IMR-90 (cell line): Measurements from ENCODE around the gene PPP1R3D. TPM values are rescaled to one million over a fixed set of nuclear protein-coding genes. Genes with fewer than 3 reads are reported as not detected.

ENCODE experiments used
- ATAC-seq: fragments of 200-7000 bp; cut with Tn5 transposase; 2 replicates; pipeline ENCODE4 v1.9.1; 2020; ENCODE audit warnings: low read depth, mild to moderate bottlenecking, moderate library complexity
- BruUV-seq: library from RNA; stranded (reverse); fragments of 400-500 nt; replicated peaks from 2 replicates; lab custom pipeline; 2021; lab: Mats Ljungman, UMichigan
- CTCF ChIA-PET: fragments of 300-600 bp; formaldehyde crosslinking; extraction: SDS; loops from one replicate; lab custom pipeline; 2021; ENCODE audit warnings: antibody characterized with exemption; lab: Yijun Ruan, JAX
- POLR2A ChIA-PET: fragments of 300-600 bp; sonication (Branson Sonifier 250); formaldehyde crosslinking; loops from one replicate; lab custom pipeline; 2022; ENCODE audit warnings: antibody characterized with exemption; ENCODE audit not compliant: unreplicated experiment; lab: Charles Lee
- DNase-seq: peaks from one replicate; pipeline ENCODE4 v3.0.0; 2013
- H2AFZ ChIP-seq: replicated peaks from 2 replicates; pipeline ENCODE3; 2013; ENCODE audit warnings: low read length, mild to moderate bottlenecking; ENCODE audit not compliant: poor library complexity
- H2AK5ac ChIP-seq: 2 replicates; pipeline ENCODE4 v1.6.1; 2013; ENCODE audit warnings: low read depth, low read length, inconsistent platforms
- H2AK9ac ChIP-seq: replicated peaks from 2 replicates; pipeline ENCODE3; 2013; ENCODE audit warnings: mild to moderate bottlenecking, low read depth, low read length, moderate library complexity; ENCODE audit not compliant: poor library complexity
- H2BK120ac ChIP-seq: 2 replicates; pipeline ENCODE4 v1.6.1; 2013; ENCODE audit warnings: low read depth, low read length, inconsistent platforms
- H2BK15ac ChIP-seq: 3 replicates; pipeline ENCODE4 v1.6.1; 2013; ENCODE audit warnings: low read depth, low read length, inconsistent platforms
- H2BK20ac ChIP-seq: 2 replicates; pipeline ENCODE4 v1.6.1; 2013; ENCODE audit warnings: low read depth, mild to moderate bottlenecking, inconsistent platforms, low read length, moderate library complexity
- H2BK5ac ChIP-seq: 2 replicates; pipeline ENCODE4 v1.6.1; 2013; ENCODE audit warnings: mild to moderate bottlenecking, low read depth, low read length, inconsistent platforms; ENCODE audit not compliant: poor library complexity, severe bottlenecking
- H3K14ac ChIP-seq: replicated peaks from 2 replicates; pipeline ENCODE4 v1.6.1; 2013; ENCODE audit warnings: low read depth, low read length, inconsistent platforms
- H3K18ac ChIP-seq: 2 replicates; pipeline ENCODE4 v1.6.1; 2013; ENCODE audit warnings: low read depth, low read length, control low read depth
- H3K23ac ChIP-seq: 2 replicates; pipeline ENCODE4 v1.6.1; 2013; ENCODE audit warnings: low read depth, low read length, inconsistent platforms
- H3K27ac ChIP-seq: 2 replicates; pipeline ENCODE4 v1.5.1; 2013; ENCODE audit warnings: mild to moderate bottlenecking, control low read depth, low read length; ENCODE audit not compliant: insufficient read depth
- H3K27me3 ChIP-seq: 2 replicates; pipeline ENCODE4 v1.6.1; 2013; ENCODE audit warnings: low read length; ENCODE audit not compliant: control insufficient read depth, insufficient read depth
- H3K36me3 ChIP-seq: 2 replicates; pipeline ENCODE4 v1.6.1; 2013; ENCODE audit warnings: low read length, mixed read lengths; ENCODE audit not compliant: control insufficient read depth, insufficient read depth
- H3K4ac ChIP-seq: 2 replicates; pipeline ENCODE4 v1.6.1; 2013; ENCODE audit warnings: low read depth, low read length, inconsistent platforms
- H3K4me1 ChIP-seq: 2 replicates; pipeline ENCODE4 v1.6.1; 2013; ENCODE audit warnings: low read length, mixed read lengths; ENCODE audit not compliant: control insufficient read depth, insufficient read depth
- H3K4me2 ChIP-seq: 2 replicates; pipeline ENCODE4 v1.6.1; 2013; ENCODE audit warnings: low read depth, mild to moderate bottlenecking, control low read depth, low read length, moderate library complexity
- H3K4me3 ChIP-seq: 2 replicates; pipeline ENCODE4 v1.5.1; 2013; ENCODE audit warnings: low read depth, mild to moderate bottlenecking, control low read depth, low read length, moderate library complexity; ENCODE audit not compliant: insufficient read depth
- H3K56ac ChIP-seq: 2 replicates; pipeline ENCODE4 v1.6.1; 2013; ENCODE audit warnings: low read length, inconsistent platforms; ENCODE audit not compliant: insufficient read depth; ENCODE audit errors: extremely low read depth
- H3K79me1 ChIP-seq, 2 experiments: 2 replicates each; pipeline ENCODE4 v1.6.1; 2013; ENCODE audit warnings: low read length in 2 of 2, inconsistent platforms in 1 of 2, low read depth in 1 of 2
- H3K9ac ChIP-seq: 2 replicates; pipeline ENCODE4 v1.6.1; 2013; ENCODE audit warnings: low read depth, low read length, control low read depth
- H3K9me1 ChIP-seq: 2 replicates; pipeline ENCODE4 v1.6.1; 2013; ENCODE audit warnings: low read length, inconsistent platforms; ENCODE audit not compliant: insufficient read depth
- H3K9me3 ChIP-seq: 2 replicates; pipeline ENCODE4 v1.6.1; 2013; ENCODE audit warnings: low read length; ENCODE audit not compliant: control insufficient read depth, insufficient read depth
- H4K20me1 ChIP-seq: 2 replicates; pipeline ENCODE4 v1.6.1; 2013; ENCODE audit warnings: low read length, inconsistent platforms; ENCODE audit not compliant: insufficient read depth
- H4K5ac ChIP-seq: 2 replicates; pipeline ENCODE4 v1.6.1; 2013; ENCODE audit warnings: mild to moderate bottlenecking, low read depth, low read length, control low read depth
- H4K8ac ChIP-seq, 2 experiments: 2 replicates each; pipeline ENCODE4 v1.6.1; 2013; ENCODE audit warnings: low read depth in 2 of 2, low read length in 2 of 2, control low read depth in 1 of 2, inconsistent platforms in 1 of 2
- H4K91ac ChIP-seq: 2 replicates; pipeline ENCODE4 v1.6.1; 2013; ENCODE audit warnings: low read depth, low read length, inconsistent platforms; ENCODE audit not compliant: insufficient read depth
- BHLHE40 ChIP-seq: fragments of 150-350 bp; IDR thresholded peaks from 2 replicates; pipeline ENCODE4 v1.6.1; 2016; ENCODE audit warnings: mild to moderate bottlenecking, low read depth, low read length
- CEBPB ChIP-seq: IDR thresholded peaks from 2 replicates; pipeline ENCODE4 v1.6.1; 2012; ENCODE audit warnings: low read depth, low read length, improper control_type of control experiment
- MAFK ChIP-seq: IDR thresholded peaks from 2 replicates; pipeline ENCODE4 v1.6.1; 2012; ENCODE audit warnings: low read depth, low read length, improper control_type of control experiment
- POLR2A ChIP-seq: IDR thresholded peaks from 2 replicates; pipeline ENCODE4 v1.6.1; 2012; ENCODE audit warnings: mild to moderate bottlenecking, low read depth, low read length
- WGBS, 2 experiments: methylation state at CpG; one replicate each; pipeline versions ENCODE4 v1.1.5 to v1.1.7; 2013; ENCODE audit warnings: missing lambda C conversion rate in 2 of 2; ENCODE audit not compliant: insufficient read length in 1 of 2; ENCODE audit errors: extremely low coverage in 2 of 2; 5-methylcytosine and 5-hydroxymethylcytosine counted together
- dilution Hi-C: fragments of 300-500 bp; cut with HindIII; formaldehyde crosslinking; loops from one replicate; pipeline ENCODE4 v1.14.3; 2018; ENCODE audit warnings: low sequenced_read_pairs; ENCODE audit not compliant: unreplicated experiment
- in situ Hi-C: fragments of 300-500 bp; cut with MboI; formaldehyde crosslinking; loops from 3 replicates; pipeline ENCODE4 v1.14.3; 2019; ENCODE audit warnings: low sequenced_read_pairs, inconsistent platforms, mixed read lengths
- intact Hi-C: fragments of 100-400 bp; cut with micrococcal nuclease; formaldehyde crosslinking; loops from 2 replicates; pipeline ENCODE4 v1.10.0; 2022
- polyA plus RNA-seq, 3 experiments: library from polyadenylated mRNA; depleted of rRNA; stranded (reverse); fragments of >200 nt; gene quantifications; 2 replicates each; pipeline ENCODE4 v1.2.3, GENCODE V29; 2012; ENCODE audit warnings: low replicate concordance in 1 of 3
- total RNA-seq: library from RNA; depleted of rRNA; stranded (reverse); fragments of >200 nt; gene quantifications from 2 replicates; pipeline ENCODE4 v1.2.3, GENCODE V29; 2012

PPP1R3D gene
- total and polyA plus RNA-seq, 2 of the 4 experiments (the other 2 are of a cell fraction) = 1.6 to 2.7 TPM

GRCh38 chr20:59937150-59937549 is 3.0 kb downstream of the PPP1R3D start:
- Histone ChIP-seq H2BK5ac (no peak overlapping the region), H4K91ac (no peak overlapping the region), H3K4me2 (no peak overlapping the region), H3K56ac (no peak overlapping the region), H4K8ac (no peak overlapping the region), H4K20me1 (peaks cover 13% of the 10 kb centered on the region), H3K27me3 (no peaks in the 10 kb centered on the region), H3K9me3 (no peaks in the 10 kb centered on the region), H2BK20ac (no peak overlapping the region), H3K23ac (no peak overlapping the region), H3K79me1 (peaks cover 10 to 16% of the 10 kb centered on the region in 2 experiments), H2AK5ac (no peak overlapping the region), H4K5ac (no peak overlapping the region), H3K9ac (no peak overlapping the region), H3K18ac (no peak overlapping the region), H3K4me1 (peaks cover 9% of the 10 kb centered on the region), H3K14ac (no peak overlapping the region), H3K36me3 (no peaks in the 10 kb centered on the region), H2AK9ac (no peak overlapping the region), H2AFZ (no peak overlapping the region), H3K27ac (no peak overlapping the region), H3K9me1 (no peaks in the 10 kb centered on the region), H2BK120ac (no peak overlapping the region), H2BK15ac (no peak overlapping the region), H3K4me3 (no peak overlapping the region), H3K4ac (no peak overlapping the region)
- TSS peak; percentile 76 for BruUV-seq
- no CpG with 5 or more reads among the region's 3 CpGs for WGBS, 2 experiments
- in situ Hi-C loops (no loop called here), intact Hi-C loops (no loop called here), dilution Hi-C loops (no loop called here)
- CTCF ChIA-PET = interaction anchor here (2.7 kb wide), 1 partner anchor 10 kb away, joined by 5 read pairs; no protein-coding TSS in a partner anchor
- no peak for TF ChIP-seq MAFK
- peak; percentile 61 for TF ChIP-seq CEBPB
- no peak for TF ChIP-seq BHLHE40
- TF ChIP-seq POLR2A = no peak
- ATAC-seq (no peak), DNase-seq (no peak)
- POLR2A ChIA-PET = no interaction called here
